Esophagus (tissue), 2 donors: Measurements from ENCODE around the gene TM7SF2. TPM values are rescaled to one million over a fixed set of nuclear protein-coding genes. Genes with fewer than 3 reads are reported as not detected.
"Not testable (repeated sequence)": the region's sequence is repeated elsewhere in the genome, so short reads cannot be mapped to it uniquely, and the experiment has no call there.

Experiments used
- H3K27ac ChIP-seq, 2 donors: one replicate each; pipeline ENCODE4 v1.5.1; 2013; ENCODE audit warnings: low read depth in 2 of 2, mild to moderate bottlenecking in 2 of 2, inconsistent platforms in 1 of 2, low read length in 1 of 2, moderate library complexity in 1 of 2
- H3K27me3 ChIP-seq, 2 donors: one replicate each; pipeline ENCODE4 v1.6.1; 2013; ENCODE audit warnings: low read length in 2 of 2, control low read depth in 1 of 2, mild to moderate bottlenecking in 1 of 2; ENCODE audit not compliant: insufficient read depth in 2 of 2, control insufficient read depth in 1 of 2
- H3K36me3 ChIP-seq, 2 donors: one replicate each; pipeline ENCODE4 v1.6.1; 2013; ENCODE audit warnings: low read length in 1 of 2; ENCODE audit not compliant: control insufficient read depth in 2 of 2, insufficient read depth in 2 of 2
- H3K4me1 ChIP-seq, 2 donors: one replicate each; pipeline ENCODE4 v1.6.1; 2013; ENCODE audit warnings: low read length in 1 of 2; ENCODE audit not compliant: control insufficient read depth in 2 of 2, insufficient read depth in 2 of 2
- H3K4me3 ChIP-seq, 2 donors: one replicate each; pipeline ENCODE4 v1.5.1; 2013; ENCODE audit warnings: low read length in 2 of 2, mild to moderate bottlenecking in 2 of 2, low read depth in 1 of 2, moderate library complexity in 1 of 2
- H3K9me3 ChIP-seq, 2 donors: one replicate each; pipeline ENCODE4 v1.6.1; 2013; ENCODE audit warnings: mild to moderate bottlenecking in 2 of 2, low read depth in 1 of 2, low read length in 1 of 2, moderate library complexity in 1 of 2; ENCODE audit not compliant: control insufficient read depth in 2 of 2, insufficient read depth in 1 of 2
- WGBS, 2 donors: extraction: QIAGEN DNeasy Blood & Tissue Kit; methylation state at CpG; one replicate each; pipeline ENCODE4 v1.1.7; 2013; 5-methylcytosine and 5-hydroxymethylcytosine counted together
- polyA plus RNA-seq, 2 donors: library from polyadenylated mRNA; stranded (reverse); fragments of 200-250 nt; gene quantifications; one replicate each; pipeline ENCODE4 v1.2.3, GENCODE V29; 2013
- donor health status: healthy with polysubstance abuse.
- donor health status: Bipolar disorder and iron deficiency.

The TM7SF2 gene
- polyA plus RNA-seq, 2 donors = 48.3 to 68.3 TPM

- H3K4me1 ChIP-seq = peaks cover 0 to 17% of the 10 kb centered on the region in 2 donors
- WGBS, 2 donors = 1 to 2% methylated on average over 20 of the region's 20 CpGs
- H3K27me3 ChIP-seq = no peaks in the 10 kb centered on the region
- peak overlapping the region; percentile 98 for H3K27ac ChIP-seq
- peaks cover 16 to 36% of the 10 kb centered on the region in 2 donors for H3K36me3 ChIP-seq
- peak overlapping the region; percentile 74 to 85 for H3K4me3 ChIP-seq
- no peaks in the 10 kb centered on the region for H3K9me3 ChIP-seq
Measured at GRCh38 chr11:65133724-65134123, 22.1 kb downstream of the TM7SF2 start.

DNA sequence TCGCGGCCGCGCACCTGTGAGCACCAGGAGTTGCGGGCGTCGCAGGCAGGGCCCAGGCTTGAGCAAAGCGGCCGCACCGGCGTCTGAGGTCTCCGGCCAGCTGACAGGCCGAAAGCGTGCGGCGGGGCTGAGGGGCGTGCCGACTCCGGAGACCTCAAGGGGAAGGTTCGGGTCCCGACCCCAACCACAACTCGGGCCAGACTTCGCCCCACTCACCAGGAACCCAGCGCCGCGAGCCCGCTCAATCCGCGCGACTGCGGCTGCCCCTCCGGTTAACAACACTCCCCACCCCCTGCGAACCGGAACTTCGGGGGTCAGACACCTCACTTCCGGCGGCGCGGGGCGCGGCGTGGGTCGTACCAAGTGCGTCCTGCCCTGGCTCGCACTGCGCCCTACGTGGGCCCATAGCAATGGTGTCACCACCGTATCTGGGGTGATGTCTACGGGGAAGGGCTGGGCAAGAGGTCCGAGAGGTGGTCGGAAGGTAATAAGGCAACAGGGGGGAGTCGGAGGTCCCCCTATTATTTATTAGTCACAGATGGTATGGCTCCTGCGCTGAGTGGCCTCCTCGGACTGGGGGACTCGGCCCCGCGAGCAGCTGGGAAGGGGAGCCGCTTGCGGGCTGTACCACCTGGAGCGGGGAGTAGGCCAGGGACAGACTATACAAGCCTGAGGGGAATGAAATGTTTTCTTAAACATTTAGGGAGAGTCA is 22.7 kb downstream of the TM7SF2 start, which contains the start of gene SYVN1:
SYVN1 (minus strand) TSS at position 280 of the 712 bp plus-strand sequence. CDS start 918 bp downstream, outside the sequence.
- 0% methylated on average over 57 to 60 of the region's 60 CpGs for WGBS, 2 donors
- Histone ChIP-seq H3K36me3 (peaks cover 13 to 33% of the 10 kb centered on the region in 2 donors), H3K4me3 (peak within 1 kb of the TSS; percentile 74 to 85), H3K27me3 (no peaks in the 10 kb centered on the region), H3K9me3 (no peaks in the 10 kb centered on the region), H3K27ac (peak within 1 kb of the TSS; percentile 98), H3K4me1 (peaks cover 0 to 17% of the 10 kb centered on the region in 2 donors)

- Histone ChIP-seq H3K4me3 (peak overlapping the region; percentile 74 to 85), H3K27me3 (no peaks in the 10 kb centered on the region), H3K9me3 (no peaks in the 10 kb centered on the region), H3K36me3 (peaks cover 6 to 26% of the 10 kb centered on the region in 2 donors), H3K4me1 (peaks cover 0 to 17% of the 10 kb centered on the region in 2 donors), H3K27ac (peak overlapping the region; percentile 98)
- WGBS, 2 donors = 1% methylated on average over 24 of the region's 24 CpGs
Measured at GRCh38 chr11:65134952-65135632, 23.4 kb downstream of the TM7SF2 start.

- peak overlapping the region in 1 of 2 donors; percentile 74 for H3K4me3 ChIP-seq
- peaks cover 0 to 17% of the 10 kb centered on the region in 2 donors for H3K4me1 ChIP-seq
- H3K36me3 ChIP-seq = peaks cover 1 to 22% of the 10 kb centered on the region in 2 donors
- H3K27ac ChIP-seq = peak overlapping the region; percentile 98
- no peaks in the 10 kb centered on the region for H3K9me3 ChIP-seq
- 51 to 53% methylated on average over 11 of the region's 11 CpGs for WGBS, 2 donors
- no peaks in the 10 kb centered on the region for H3K27me3 ChIP-seq
Measured at GRCh38 chr11:65135633-65136145, 24.0 kb downstream of the TM7SF2 start.

DNA sequence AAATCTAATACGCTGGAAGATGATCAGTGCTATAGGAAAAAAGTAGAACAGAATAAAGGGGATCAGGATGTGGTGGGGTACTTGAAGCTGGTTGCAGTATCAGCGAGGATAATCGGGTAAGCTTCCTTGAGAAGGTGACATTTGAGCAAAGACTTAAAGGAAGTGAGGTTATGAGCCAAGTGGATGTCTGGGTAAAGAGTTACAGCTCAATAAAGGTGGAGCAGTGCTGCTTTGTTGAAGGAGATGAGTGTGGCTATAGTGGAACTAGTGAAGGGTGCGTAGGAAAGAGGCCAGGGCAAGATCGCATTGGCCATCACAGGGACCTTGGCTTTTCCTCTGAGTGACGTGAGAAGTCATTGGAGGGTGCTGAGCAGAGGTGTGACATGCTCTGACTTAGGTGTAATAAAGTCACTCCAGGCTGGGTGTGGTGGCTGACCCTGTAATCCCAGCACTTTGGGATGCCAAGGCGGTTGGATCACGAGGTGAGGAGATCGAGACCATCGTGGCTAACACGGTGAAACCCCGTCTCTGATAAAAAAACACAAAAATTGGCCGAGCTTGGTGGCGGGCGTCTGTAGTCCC is 24.9 kb downstream of the TM7SF2 start:
- H3K4me3 ChIP-seq = no peak overlapping the region
- H3K9me3 ChIP-seq = no peaks in the 10 kb centered on the region
- 83 to 85% methylated on average over 15 of the region's 15 CpGs for WGBS, 2 donors
- H3K27ac ChIP-seq = no peak overlapping the region
- H3K27me3 ChIP-seq = no peaks in the 10 kb centered on the region
- peaks cover 0 to 13% of the 10 kb centered on the region in 2 donors for H3K36me3 ChIP-seq
- peaks cover 0 to 17% of the 10 kb centered on the region in 2 donors for H3K4me1 ChIP-seq

- Histone ChIP-seq H3K36me3 (no peaks in the 10 kb centered on the region), H3K27me3 (no peaks in the 10 kb centered on the region), H3K4me1 (no peaks in the 10 kb centered on the region), H3K27ac (no peak overlapping the region), H3K4me3 (no peak overlapping the region), H3K9me3 (no peaks in the 10 kb centered on the region)
- 76 to 78% methylated on average over 7 of the region's 7 CpGs for WGBS, 2 donors
Measured at GRCh38 chr11:65141896-65142494, 30.3 kb downstream of the TM7SF2 start.

DNA sequence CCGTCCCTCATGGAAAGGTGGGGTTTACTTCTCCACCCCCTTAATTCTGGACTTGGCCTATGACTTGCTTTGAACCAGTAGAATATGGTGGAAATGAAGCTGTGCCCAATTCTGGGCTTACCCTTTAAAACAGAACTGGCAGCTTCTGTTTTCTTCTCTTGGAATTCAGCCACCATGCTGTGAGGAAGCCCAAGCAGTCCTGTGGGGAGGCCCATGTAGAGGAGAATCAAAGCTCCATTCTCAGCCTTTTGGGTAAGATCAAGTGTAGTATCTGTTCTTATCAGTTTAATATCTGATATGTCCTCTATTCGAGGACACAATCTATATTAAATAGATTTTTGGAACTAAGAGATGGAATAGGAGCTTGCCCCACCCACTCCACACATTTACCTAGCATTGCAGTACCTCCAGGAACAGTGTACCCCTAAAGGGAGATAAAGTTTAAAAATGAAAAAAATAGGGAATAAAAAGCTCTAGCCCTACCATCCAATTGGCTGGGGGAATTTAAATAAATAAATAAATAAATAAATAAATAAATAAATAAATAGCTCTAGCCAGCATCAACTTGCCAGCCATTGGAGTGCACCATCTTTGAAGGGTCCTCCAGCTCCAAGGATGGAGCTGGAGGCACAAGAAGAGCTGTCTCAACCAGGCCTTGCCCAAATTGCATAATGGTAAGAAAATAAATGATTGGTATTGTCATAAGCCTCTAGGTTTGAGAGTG is 35.8 kb downstream of the TM7SF2 start:
- Histone ChIP-seq H3K27ac (no peak overlapping the region), H3K27me3 (no peaks in the 10 kb centered on the region), H3K36me3 (no peaks in the 10 kb centered on the region), H3K4me3 (no peak overlapping the region), H3K9me3 (no peaks in the 10 kb centered on the region), H3K4me1 (peaks cover 0 to 4% of the 10 kb centered on the region in 2 donors)
- 80 to 81% methylated on average over 2 of the region's 2 CpGs for WGBS, 2 donors

DNA sequence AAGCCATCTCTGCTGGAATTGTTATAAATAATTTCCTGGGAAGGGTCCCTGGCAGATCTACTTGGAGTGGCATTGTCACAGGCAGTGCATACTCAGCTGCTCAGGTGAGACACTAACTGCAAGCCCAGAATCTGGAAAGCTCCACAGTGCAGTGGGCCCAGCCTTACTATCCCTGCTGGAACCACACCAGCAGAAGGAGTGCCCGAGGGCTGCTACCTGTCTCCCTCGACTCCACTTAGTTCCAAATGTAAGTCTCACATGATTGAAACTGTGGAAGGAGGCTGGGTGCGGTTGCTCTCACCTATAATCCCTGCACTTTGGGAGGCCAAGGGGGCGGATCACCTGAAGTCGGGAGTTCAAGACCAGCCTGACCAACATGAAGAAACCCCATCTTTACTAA is 37.0 kb downstream of the TM7SF2 start:
- Histone ChIP-seq H3K4me1 (peaks cover 0 to 4% of the 10 kb centered on the region in 2 donors), H3K27me3 (no peaks in the 10 kb centered on the region), H3K9me3 (no peaks in the 10 kb centered on the region), H3K27ac (peak overlapping the region in 1 of 2 donors; percentile 16), H3K36me3 (no peaks in the 10 kb centered on the region), H3K4me3 (no peak overlapping the region)
- WGBS, 2 donors = 50 to 74% methylated on average over 5 of the region's 5 CpGs

DNA sequence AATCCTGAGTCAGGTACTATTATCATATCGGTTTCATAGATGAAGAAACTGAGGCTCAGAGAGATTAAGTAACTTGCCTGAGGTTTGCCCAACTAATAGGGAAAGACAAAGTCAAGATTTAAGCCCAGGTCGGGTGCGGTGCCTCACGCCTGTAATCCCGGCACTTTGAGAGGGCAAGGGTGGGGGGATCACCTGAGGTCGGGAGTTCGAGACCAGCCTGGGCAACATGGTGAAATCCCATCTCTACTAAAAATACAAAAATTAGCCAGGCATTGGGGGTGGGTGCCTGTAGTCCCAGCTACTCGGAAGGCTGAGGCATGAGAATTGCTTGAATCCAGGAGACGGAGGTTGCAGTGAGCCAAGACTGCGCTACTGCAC is 38.4 kb downstream of the TM7SF2 start:
- WGBS, 2 donors = 56 to 62% methylated on average over 10 of the region's 10 CpGs
- H3K27me3 ChIP-seq = not testable (repeated sequence)
- peak overlapping the region; percentile 94 to 96 for H3K27ac ChIP-seq

More for the DNA sequence above, 38.4 kb downstream of the TM7SF2 start:
- H3K4me3 ChIP-seq, H3K9me3 ChIP-seq, H3K36me3 ChIP-seq, H3K4me1 ChIP-seq: not testable (repeated sequence)
